Activated T-cell treated with anti-CD3 and anti-CD28 coated beads, Interleukin-2, amount 50 U/mL, for 24 hours (primary cell): ENCODE results near the gene B9D1.

Source experiments
- DNase-seq: peaks from one replicate; pipeline ENCODE4 v3.0.0-alpha.2; 2020
- H3K27ac Mint-ChIP-seq: 2 replicates; pipeline ENCODE4 v1.8.0; 2020; ENCODE audit warnings: mild to moderate bottlenecking, mixed read lengths
- H3K27me3 Mint-ChIP-seq: 2 replicates; pipeline ENCODE4 v1.8.0; 2020; ENCODE audit warnings: mixed read lengths
- H3K36me3 Mint-ChIP-seq: 2 replicates; pipeline ENCODE4 v1.8.0; 2020; ENCODE audit warnings: low read depth, mixed read lengths
- H3K4me1 Mint-ChIP-seq: 2 replicates; pipeline ENCODE4 v1.8.0; 2020; ENCODE audit warnings: low read depth, mixed read lengths
- H3K4me3 Mint-ChIP-seq: 2 replicates; pipeline ENCODE4 v1.8.0; 2020; ENCODE audit warnings: mild to moderate bottlenecking, moderate library complexity, mixed read lengths
- H3K9me3 Mint-ChIP-seq: 2 replicates; pipeline ENCODE4 v1.8.0; 2020; ENCODE audit warnings: mixed read lengths

The B9D1 gene

GRCh38 chr17:19310151-19310550 is 52.4 kb downstream of the B9D1 start:
- Mint-ChIP-seq H3K4me3 (no peak overlapping the region), H3K36me3 (peaks cover 9% of the 10 kb centered on the region), H3K9me3 (no peaks in the 10 kb centered on the region), H3K27me3 (peaks cover 56% of the 10 kb centered on the region), H3K4me1 (peaks cover 21% of the 10 kb centered on the region), H3K27ac (no peak overlapping the region)
- DNase-seq = no peak

GRCh38 chr17:19309701-19310100 is 52.8 kb downstream of the B9D1 start:
- Mint-ChIP-seq H3K9me3 (no peaks in the 10 kb centered on the region), H3K27ac (no peak overlapping the region), H3K4me3 (no peak overlapping the region), H3K27me3 (peaks cover 58% of the 10 kb centered on the region), H3K4me1 (peaks cover 23% of the 10 kb centered on the region), H3K36me3 (peaks cover 9% of the 10 kb centered on the region)
- no peak for DNase-seq

- Mint-ChIP-seq H3K27me3 (peaks cover 63% of the 10 kb centered on the region), H3K9me3 (no peaks in the 10 kb centered on the region), H3K27ac (no peak overlapping the region), H3K36me3 (peaks cover 9% of the 10 kb centered on the region), H3K4me1 (peaks cover 23% of the 10 kb centered on the region), H3K4me3 (no peak overlapping the region)
- no peak for DNase-seq
Observed at GRCh38 chr17:19308398-19308797, 54.1 kb downstream of the B9D1 start.

- Mint-ChIP-seq H3K4me3 (no peak overlapping the region), H3K9me3 (no peaks in the 10 kb centered on the region), H3K27me3 (peaks cover 68% of the 10 kb centered on the region), H3K4me1 (peaks cover 23% of the 10 kb centered on the region), H3K27ac (no peak overlapping the region), H3K36me3 (peaks cover 6% of the 10 kb centered on the region)
- DNase-seq = no peak
Observed at GRCh38 chr17:19307521-19307920, 55.0 kb downstream of the B9D1 start.

- Mint-ChIP-seq H3K36me3 (peaks cover 3% of the 10 kb centered on the region), H3K4me1 (peaks cover 23% of the 10 kb centered on the region), H3K4me3 (no peak overlapping the region), H3K27me3 (peaks cover 68% of the 10 kb centered on the region), H3K27ac (no peak overlapping the region), H3K9me3 (no peaks in the 10 kb centered on the region)
- DNase-seq = peak; percentile 37
Observed at GRCh38 chr17:19306160-19307111, 56.1 kb downstream of the B9D1 start.

- Mint-ChIP-seq H3K27me3 (peaks cover 64% of the 10 kb centered on the region), H3K4me3 (no peak overlapping the region), H3K9me3 (no peaks in the 10 kb centered on the region), H3K27ac (no peak overlapping the region), H3K36me3 (peaks cover 3% of the 10 kb centered on the region), H3K4me1 (peaks cover 23% of the 10 kb centered on the region)
- DNase-seq = no peak
Observed at GRCh38 chr17:19305761-19306159, 56.8 kb downstream of the B9D1 start.

GRCh38 chr17:19305256-19305655 is 57.3 kb downstream of the B9D1 start:
- Mint-ChIP-seq H3K4me1 (peaks cover 23% of the 10 kb centered on the region), H3K4me3 (no peak overlapping the region), H3K27me3 (peaks cover 62% of the 10 kb centered on the region), H3K27ac (no peak overlapping the region), H3K9me3 (no peaks in the 10 kb centered on the region), H3K36me3 (peaks cover 3% of the 10 kb centered on the region)
- no peak for DNase-seq

- H3K36me3 Mint-ChIP-seq = peaks cover under 1% of the 10 kb centered on the region
- H3K4me3 Mint-ChIP-seq = no peak overlapping the region
- DNase-seq = no peak
- peaks cover 57% of the 10 kb centered on the region for H3K27me3 Mint-ChIP-seq
- peaks cover 23% of the 10 kb centered on the region for H3K4me1 Mint-ChIP-seq
- H3K9me3 Mint-ChIP-seq = no peaks in the 10 kb centered on the region
- no peak overlapping the region for H3K27ac Mint-ChIP-seq
Observed at GRCh38 chr17:19304751-19305150, 57.8 kb downstream of the B9D1 start.

GRCh38 chr17:19304209-19304608 is 58.3 kb downstream of the B9D1 start:
- Mint-ChIP-seq H3K36me3 (no peaks in the 10 kb centered on the region), H3K4me3 (no peak overlapping the region), H3K4me1 (peaks cover 23% of the 10 kb centered on the region), H3K9me3 (no peaks in the 10 kb centered on the region), H3K27me3 (peaks cover 51% of the 10 kb centered on the region), H3K27ac (no peak overlapping the region)
- no peak for DNase-seq

GRCh38 chr17:19303367-19303776 is 59.2 kb downstream of the B9D1 start:
- H3K9me3 Mint-ChIP-seq = no peaks in the 10 kb centered on the region
- H3K36me3 Mint-ChIP-seq = no peaks in the 10 kb centered on the region
- H3K27me3 Mint-ChIP-seq = peaks cover 43% of the 10 kb centered on the region
- peaks cover 23% of the 10 kb centered on the region for H3K4me1 Mint-ChIP-seq
- H3K4me3 Mint-ChIP-seq = no peak overlapping the region
- DNase-seq = no peak
- H3K27ac Mint-ChIP-seq = no peak overlapping the region

GRCh38 chr17:19302791-19303331 is 59.7 kb downstream of the B9D1 start:
- no peak for DNase-seq
- H3K4me3 Mint-ChIP-seq = no peak overlapping the region
- no peak overlapping the region for H3K27ac Mint-ChIP-seq

GRCh38 chr17:19301973-19302372 is 60.5 kb downstream of the B9D1 start:
- Mint-ChIP-seq H3K27ac (no peak overlapping the region), H3K9me3 (no peaks in the 10 kb centered on the region), H3K27me3 (peaks cover 34% of the 10 kb centered on the region), H3K4me1 (peaks cover 20% of the 10 kb centered on the region), H3K4me3 (no peak overlapping the region), H3K36me3 (no peaks in the 10 kb centered on the region)
- no peak for DNase-seq

More at GRCh38 chr17:19302791-19303331, 59.7 kb downstream of the B9D1 start:
- H3K27me3 Mint-ChIP-seq = peaks cover 40% of the 10 kb centered on the region
- peaks cover 23% of the 10 kb centered on the region for H3K4me1 Mint-ChIP-seq
- H3K36me3 Mint-ChIP-seq = no peaks in the 10 kb centered on the region
- H3K9me3 Mint-ChIP-seq = no peaks in the 10 kb centered on the region

- H3K27me3 Mint-ChIP-seq = peaks cover 29% of the 10 kb centered on the region
- no peak for DNase-seq
- H3K9me3 Mint-ChIP-seq = no peaks in the 10 kb centered on the region
- H3K36me3 Mint-ChIP-seq = no peaks in the 10 kb centered on the region
- H3K4me3 Mint-ChIP-seq = no peak overlapping the region
- no peak overlapping the region for H3K27ac Mint-ChIP-seq
- peaks cover 15% of the 10 kb centered on the region for H3K4me1 Mint-ChIP-seq
Observed at GRCh38 chr17:19301274-19301951, 61.1 kb downstream of the B9D1 start.

- Mint-ChIP-seq H3K4me3 (no peak overlapping the region), H3K4me1 (no peaks in the 10 kb centered on the region), H3K27me3 (peaks cover 14% of the 10 kb centered on the region), H3K9me3 (no peaks in the 10 kb centered on the region), H3K27ac (no peak overlapping the region), H3K36me3 (no peaks in the 10 kb centered on the region)
- DNase-seq = no peak
Observed at GRCh38 chr17:19299866-19300265, 62.7 kb downstream of the B9D1 start.
